PC-9 (cell line): ENCODE data around the gene SLC1A7.

ENCODE experiments used
- EZH2 ChIP-seq: fragments of 200-600 bp; sonication (generic); IDR thresholded peaks from 2 replicates; pipeline ENCODE4 v1.8.0; 2017; ENCODE audit warnings: antibody characterized with exemption, low read depth
- TF ChIP-seq, protein P1 (sequence below): fragments of 200-600 bp; sonication (generic); conservative IDR thresholded peaks from 2 replicates; pipeline ENCODE4 v1.6.1; 2017; ENCODE audit warnings: mixed run types, antibody characterized with exemption, mild to moderate bottlenecking, moderate library complexity

GRCh38 chr1:53065391-53065790 is 77.0 kb downstream of the SLC1A7 start:
- TF ChIP-seq, protein P1, sequence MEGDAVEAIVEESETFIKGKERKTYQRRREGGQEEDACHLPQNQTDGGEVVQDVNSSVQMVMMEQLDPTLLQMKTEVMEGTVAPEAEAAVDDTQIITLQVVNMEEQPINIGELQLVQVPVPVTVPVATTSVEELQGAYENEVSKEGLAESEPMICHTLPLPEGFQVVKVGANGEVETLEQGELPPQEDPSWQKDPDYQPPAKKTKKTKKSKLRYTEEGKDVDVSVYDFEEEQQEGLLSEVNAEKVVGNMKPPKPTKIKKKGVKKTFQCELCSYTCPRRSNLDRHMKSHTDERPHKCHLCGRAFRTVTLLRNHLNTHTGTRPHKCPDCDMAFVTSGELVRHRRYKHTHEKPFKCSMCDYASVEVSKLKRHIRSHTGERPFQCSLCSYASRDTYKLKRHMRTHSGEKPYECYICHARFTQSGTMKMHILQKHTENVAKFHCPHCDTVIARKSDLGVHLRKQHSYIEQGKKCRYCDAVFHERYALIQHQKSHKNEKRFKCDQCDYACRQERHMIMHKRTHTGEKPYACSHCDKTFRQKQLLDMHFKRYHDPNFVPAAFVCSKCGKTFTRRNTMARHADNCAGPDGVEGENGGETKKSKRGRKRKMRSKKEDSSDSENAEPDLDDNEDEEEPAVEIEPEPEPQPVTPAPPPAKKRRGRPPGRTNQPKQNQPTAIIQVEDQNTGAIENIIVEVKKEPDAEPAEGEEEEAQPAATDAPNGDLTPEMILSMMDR: no peak
- no peak for TF ChIP-seq EZH2
